H1 (cell line): ENCODE results near the gene CTCF. TPM values are rescaled to one million over a fixed set of nuclear protein-coding genes. Genes with fewer than 3 reads are reported as not detected.

Source experiments
- ASH2L ChIP-seq: fragments of 200-600, 300-600 bp; sonication (generic); IDR thresholded peaks from one replicate; pipeline ENCODE4 v1.7.1; 2017; ENCODE audit warnings: low read length
- EZH2 ChIP-seq: fragments of 200-600 bp; sonication (generic); IDR thresholded peaks from 2 replicates; pipeline ENCODE4 v1.7.1; 2012; ENCODE audit warnings: low read depth, mild to moderate bottlenecking, moderate library complexity, low read length, inconsistent platforms; ENCODE audit not compliant: severe bottlenecking
- KDM4A ChIP-seq: IDR thresholded peaks from one replicate; pipeline ENCODE4 v1.7.1; 2012; ENCODE audit warnings: low read depth, mild to moderate bottlenecking, moderate library complexity, low read length, inconsistent platforms; ENCODE audit not compliant: severe bottlenecking
- PHF8 ChIP-seq: fragments of 200-600 bp; sonication (generic); conservative IDR thresholded peaks from 2 replicates; pipeline ENCODE4 v1.7.1; 2012; ENCODE audit warnings: low read depth, mild to moderate bottlenecking, inconsistent platforms, low read length, moderate library complexity
- POU5F1 ChIP-seq: IDR thresholded peaks from 2 replicates; pipeline ENCODE4 v1.6.1; 2011; ENCODE audit warnings: low read depth, mild to moderate bottlenecking, low read length, moderate library complexity
- RFX5 ChIP-seq: IDR thresholded peaks from 2 replicates; pipeline ENCODE4 v1.6.1; 2011; ENCODE audit warnings: low read depth, low read length, improper control_type of control experiment, borderline replicate concordance
- SP2 ChIP-seq: IDR thresholded peaks from 2 replicates; pipeline ENCODE4 v1.6.1; 2012; ENCODE audit warnings: mild to moderate bottlenecking, low read length, inconsistent platforms
- ZNF274 ChIP-seq: IDR thresholded peaks from 2 replicates; pipeline ENCODE4 v1.7.0; 2012; ENCODE audit warnings: low read length, borderline replicate concordance; ENCODE audit errors: extremely low read depth
- polyA plus RNA-seq, 7 experiments: library from polyadenylated mRNA; depleted of rRNA in 3 of 7; stranded (reverse) in 5 of 7; unstranded in 2 of 7; fragments of >200 nt in 5 of 7; fragments of 200-250 nt in 2 of 7; gene quantifications; 1 replicate in 5 of 7; 2 replicates in 1 of 7; 4 replicates in 1 of 7; pipeline versions ENCODE4 v1.2.1 to v1.2.3, GENCODE V29; 2011 to 2013; ENCODE audit warnings: missing spikeins in 2 of 7, mixed read lengths in 2 of 7
- total RNA-seq: library from RNA; stranded (reverse); fragmentation: NEBNext Ultra II Directional; extraction: Animal tissue kit (Norgen Biotek cat#: 25700); gene quantifications from 2 replicates; pipeline ENCODE4 v1.2.1, GENCODE V29; 2021
- TF ChIP-seq, protein P1 (sequence below): fragments of 300-600 bp; sonication (generic); IDR thresholded peaks from 2 replicates; pipeline ENCODE4 v1.7.1; 2012; ENCODE audit warnings: low read length, moderate library complexity, mild to moderate bottlenecking, inconsistent platforms; ENCODE audit not compliant: insufficient replicate concordance
- TF ChIP-seq, protein P2 (sequence below): IDR thresholded peaks from 2 replicates; pipeline ENCODE4 v1.6.1; 2011; ENCODE audit warnings: low read depth, mild to moderate bottlenecking, low read length; ENCODE audit not compliant: insufficient read depth

CTCF gene
- total and polyA plus RNA-seq, 2 of the 8 experiments (the other 6 are each of a cell fraction or from before 2014, with no cell fraction given): 32.4 to 66.0 TPM

DNA sequence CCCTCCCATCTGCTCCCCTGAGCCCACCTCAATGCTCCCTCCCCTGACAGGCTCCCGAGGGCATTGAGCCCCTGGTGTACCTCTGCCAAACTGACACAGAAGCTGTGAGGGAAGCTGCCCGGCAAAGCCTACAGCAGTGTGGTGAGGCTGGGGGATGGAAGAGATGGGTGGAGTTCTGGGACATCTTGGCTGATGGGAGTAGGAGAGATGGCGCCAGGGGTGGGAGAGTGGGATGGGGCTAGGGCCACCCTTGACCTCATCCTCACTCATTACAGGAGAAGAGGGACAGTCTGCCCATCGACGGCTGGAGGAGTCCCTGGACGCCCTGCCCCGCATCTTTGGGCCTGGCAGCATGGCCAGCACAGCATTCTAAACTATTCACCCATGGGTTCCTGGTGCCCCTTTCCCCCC, 16.2 kb upstream of the CTCF start (continued):
- TF ChIP-seq, protein P1, sequence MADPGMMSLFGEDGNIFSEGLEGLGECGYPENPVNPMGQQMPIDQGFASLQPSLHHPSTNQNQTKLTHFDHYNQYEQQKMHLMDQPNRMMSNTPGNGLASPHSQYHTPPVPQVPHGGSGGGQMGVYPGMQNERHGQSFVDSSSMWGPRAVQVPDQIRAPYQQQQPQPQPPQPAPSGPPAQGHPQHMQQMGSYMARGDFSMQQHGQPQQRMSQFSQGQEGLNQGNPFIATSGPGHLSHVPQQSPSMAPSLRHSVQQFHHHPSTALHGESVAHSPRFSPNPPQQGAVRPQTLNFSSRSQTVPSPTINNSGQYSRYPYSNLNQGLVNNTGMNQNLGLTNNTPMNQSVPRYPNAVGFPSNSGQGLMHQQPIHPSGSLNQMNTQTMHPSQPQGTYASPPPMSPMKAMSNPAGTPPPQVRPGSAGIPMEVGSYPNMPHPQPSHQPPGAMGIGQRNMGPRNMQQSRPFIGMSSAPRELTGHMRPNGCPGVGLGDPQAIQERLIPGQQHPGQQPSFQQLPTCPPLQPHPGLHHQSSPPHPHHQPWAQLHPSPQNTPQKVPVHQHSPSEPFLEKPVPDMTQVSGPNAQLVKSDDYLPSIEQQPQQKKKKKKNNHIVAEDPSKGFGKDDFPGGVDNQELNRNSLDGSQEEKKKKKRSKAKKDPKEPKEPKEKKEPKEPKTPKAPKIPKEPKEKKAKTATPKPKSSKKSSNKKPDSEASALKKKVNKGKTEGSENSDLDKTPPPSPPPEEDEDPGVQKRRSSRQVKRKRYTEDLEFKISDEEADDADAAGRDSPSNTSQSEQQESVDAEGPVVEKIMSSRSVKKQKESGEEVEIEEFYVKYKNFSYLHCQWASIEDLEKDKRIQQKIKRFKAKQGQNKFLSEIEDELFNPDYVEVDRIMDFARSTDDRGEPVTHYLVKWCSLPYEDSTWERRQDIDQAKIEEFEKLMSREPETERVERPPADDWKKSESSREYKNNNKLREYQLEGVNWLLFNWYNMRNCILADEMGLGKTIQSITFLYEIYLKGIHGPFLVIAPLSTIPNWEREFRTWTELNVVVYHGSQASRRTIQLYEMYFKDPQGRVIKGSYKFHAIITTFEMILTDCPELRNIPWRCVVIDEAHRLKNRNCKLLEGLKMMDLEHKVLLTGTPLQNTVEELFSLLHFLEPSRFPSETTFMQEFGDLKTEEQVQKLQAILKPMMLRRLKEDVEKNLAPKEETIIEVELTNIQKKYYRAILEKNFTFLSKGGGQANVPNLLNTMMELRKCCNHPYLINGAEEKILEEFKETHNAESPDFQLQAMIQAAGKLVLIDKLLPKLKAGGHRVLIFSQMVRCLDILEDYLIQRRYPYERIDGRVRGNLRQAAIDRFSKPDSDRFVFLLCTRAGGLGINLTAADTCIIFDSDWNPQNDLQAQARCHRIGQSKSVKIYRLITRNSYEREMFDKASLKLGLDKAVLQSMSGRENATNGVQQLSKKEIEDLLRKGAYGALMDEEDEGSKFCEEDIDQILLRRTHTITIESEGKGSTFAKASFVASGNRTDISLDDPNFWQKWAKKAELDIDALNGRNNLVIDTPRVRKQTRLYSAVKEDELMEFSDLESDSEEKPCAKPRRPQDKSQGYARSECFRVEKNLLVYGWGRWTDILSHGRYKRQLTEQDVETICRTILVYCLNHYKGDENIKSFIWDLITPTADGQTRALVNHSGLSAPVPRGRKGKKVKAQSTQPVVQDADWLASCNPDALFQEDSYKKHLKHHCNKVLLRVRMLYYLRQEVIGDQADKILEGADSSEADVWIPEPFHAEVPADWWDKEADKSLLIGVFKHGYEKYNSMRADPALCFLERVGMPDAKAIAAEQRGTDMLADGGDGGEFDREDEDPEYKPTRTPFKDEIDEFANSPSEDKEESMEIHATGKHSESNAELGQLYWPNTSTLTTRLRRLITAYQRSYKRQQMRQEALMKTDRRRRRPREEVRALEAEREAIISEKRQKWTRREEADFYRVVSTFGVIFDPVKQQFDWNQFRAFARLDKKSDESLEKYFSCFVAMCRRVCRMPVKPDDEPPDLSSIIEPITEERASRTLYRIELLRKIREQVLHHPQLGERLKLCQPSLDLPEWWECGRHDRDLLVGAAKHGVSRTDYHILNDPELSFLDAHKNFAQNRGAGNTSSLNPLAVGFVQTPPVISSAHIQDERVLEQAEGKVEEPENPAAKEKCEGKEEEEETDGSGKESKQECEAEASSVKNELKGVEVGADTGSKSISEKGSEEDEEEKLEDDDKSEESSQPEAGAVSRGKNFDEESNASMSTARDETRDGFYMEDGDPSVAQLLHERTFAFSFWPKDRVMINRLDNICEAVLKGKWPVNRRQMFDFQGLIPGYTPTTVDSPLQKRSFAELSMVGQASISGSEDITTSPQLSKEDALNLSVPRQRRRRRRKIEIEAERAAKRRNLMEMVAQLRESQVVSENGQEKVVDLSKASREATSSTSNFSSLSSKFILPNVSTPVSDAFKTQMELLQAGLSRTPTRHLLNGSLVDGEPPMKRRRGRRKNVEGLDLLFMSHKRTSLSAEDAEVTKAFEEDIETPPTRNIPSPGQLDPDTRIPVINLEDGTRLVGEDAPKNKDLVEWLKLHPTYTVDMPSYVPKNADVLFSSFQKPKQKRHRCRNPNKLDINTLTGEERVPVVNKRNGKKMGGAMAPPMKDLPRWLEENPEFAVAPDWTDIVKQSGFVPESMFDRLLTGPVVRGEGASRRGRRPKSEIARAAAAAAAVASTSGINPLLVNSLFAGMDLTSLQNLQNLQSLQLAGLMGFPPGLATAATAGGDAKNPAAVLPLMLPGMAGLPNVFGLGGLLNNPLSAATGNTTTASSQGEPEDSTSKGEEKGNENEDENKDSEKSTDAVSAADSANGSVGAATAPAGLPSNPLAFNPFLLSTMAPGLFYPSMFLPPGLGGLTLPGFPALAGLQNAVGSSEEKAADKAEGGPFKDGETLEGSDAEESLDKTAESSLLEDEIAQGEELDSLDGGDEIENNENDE: no peak
- no peak for TF ChIP-seq PHF8
- no peak for TF ChIP-seq KDM4A
- no peak for TF ChIP-seq EZH2
- no peak for TF ChIP-seq ZNF274
- TF ChIP-seq, protein P2, sequence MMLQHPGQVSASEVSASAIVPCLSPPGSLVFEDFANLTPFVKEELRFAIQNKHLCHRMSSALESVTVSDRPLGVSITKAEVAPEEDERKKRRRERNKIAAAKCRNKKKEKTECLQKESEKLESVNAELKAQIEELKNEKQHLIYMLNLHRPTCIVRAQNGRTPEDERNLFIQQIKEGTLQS: no peak
- TF ChIP-seq SP2: no peak
- TF ChIP-seq POU5F1: no peak
- TF ChIP-seq ASH2L: no peak
- TF ChIP-seq RFX5: no peak
